Hepatocyte (in vitro differentiated cells): ENCODE results near the gene PAN3.

Experiments
- EZH2 ChIP-seq: fragments of 200-600 bp; sonication (generic); IDR thresholded peaks from 2 replicates; pipeline ENCODE4 v1.6.1; 2016; ENCODE audit warnings: antibody characterized with exemption, mild to moderate bottlenecking, borderline replicate concordance
- EZH2phosphoT487 ChIP-seq: fragments of 200-600 bp; sonication (generic); IDR thresholded peaks from one replicate; pipeline ENCODE4 v1.6.1; 2018; ENCODE audit warnings: antibody characterized with exemption, mild to moderate bottlenecking, low read depth, moderate library complexity; ENCODE audit not compliant: unreplicated experiment, severe bottlenecking
- TF ChIP-seq, protein P1 (sequence below): fragments of 200-600 bp; sonication (generic); IDR thresholded peaks from 2 replicates; pipeline ENCODE4 v1.5.1; 2016; ENCODE audit warnings: antibody characterized with exemption, mild to moderate bottlenecking; ENCODE audit not compliant: poor library complexity

DNA sequence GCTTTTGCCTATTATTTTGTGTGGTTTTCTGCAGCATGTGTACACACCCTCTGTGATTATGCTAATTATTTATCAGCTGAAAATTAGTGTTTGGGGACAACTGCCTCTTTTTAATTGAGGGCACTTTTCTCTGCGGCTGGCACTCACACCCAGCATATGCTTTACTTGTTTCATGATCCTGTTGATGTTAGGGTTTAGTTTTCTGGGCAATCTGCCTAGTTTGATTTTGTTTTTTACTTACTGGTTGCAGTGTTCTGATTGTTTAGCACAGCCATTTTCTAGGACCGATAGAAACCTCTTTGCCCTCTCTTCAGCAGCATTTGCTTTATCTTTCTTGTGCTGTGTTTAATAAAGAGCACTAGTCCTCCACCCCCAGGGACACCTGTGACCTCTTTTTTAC is 161.6 kb downstream of the PAN3 start:
- TF ChIP-seq, protein P1, sequence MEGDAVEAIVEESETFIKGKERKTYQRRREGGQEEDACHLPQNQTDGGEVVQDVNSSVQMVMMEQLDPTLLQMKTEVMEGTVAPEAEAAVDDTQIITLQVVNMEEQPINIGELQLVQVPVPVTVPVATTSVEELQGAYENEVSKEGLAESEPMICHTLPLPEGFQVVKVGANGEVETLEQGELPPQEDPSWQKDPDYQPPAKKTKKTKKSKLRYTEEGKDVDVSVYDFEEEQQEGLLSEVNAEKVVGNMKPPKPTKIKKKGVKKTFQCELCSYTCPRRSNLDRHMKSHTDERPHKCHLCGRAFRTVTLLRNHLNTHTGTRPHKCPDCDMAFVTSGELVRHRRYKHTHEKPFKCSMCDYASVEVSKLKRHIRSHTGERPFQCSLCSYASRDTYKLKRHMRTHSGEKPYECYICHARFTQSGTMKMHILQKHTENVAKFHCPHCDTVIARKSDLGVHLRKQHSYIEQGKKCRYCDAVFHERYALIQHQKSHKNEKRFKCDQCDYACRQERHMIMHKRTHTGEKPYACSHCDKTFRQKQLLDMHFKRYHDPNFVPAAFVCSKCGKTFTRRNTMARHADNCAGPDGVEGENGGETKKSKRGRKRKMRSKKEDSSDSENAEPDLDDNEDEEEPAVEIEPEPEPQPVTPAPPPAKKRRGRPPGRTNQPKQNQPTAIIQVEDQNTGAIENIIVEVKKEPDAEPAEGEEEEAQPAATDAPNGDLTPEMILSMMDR: no peak
- no peak for TF ChIP-seq EZH2phosphoT487
- no peak for TF ChIP-seq EZH2
